Testis (tissue), 2 donors: ENCODE measurements around the gene TRMT112.

Source experiments
- POLR2A ChIP-seq: fragments of 450-650 bp; IDR thresholded peaks from one replicate; pipeline ENCODE4 v1.6.1; 2017; ENCODE audit warnings: antibody characterized with exemption, mild to moderate bottlenecking, moderate library complexity
- TF ChIP-seq, protein P1 (sequence below), 3 experiments: fragments of 450-650 bp in 2 of 3; fragments of 200-600 bp in 1 of 3; sonication (generic) in 1 of 3; IDR thresholded peaks; one replicate each; pipeline ENCODE4 v1.5.1; 2016 to 2019; ENCODE audit warnings: antibody characterized with exemption in 3 of 3, mild to moderate bottlenecking in 2 of 3, moderate library complexity in 1 of 3

DNA sequence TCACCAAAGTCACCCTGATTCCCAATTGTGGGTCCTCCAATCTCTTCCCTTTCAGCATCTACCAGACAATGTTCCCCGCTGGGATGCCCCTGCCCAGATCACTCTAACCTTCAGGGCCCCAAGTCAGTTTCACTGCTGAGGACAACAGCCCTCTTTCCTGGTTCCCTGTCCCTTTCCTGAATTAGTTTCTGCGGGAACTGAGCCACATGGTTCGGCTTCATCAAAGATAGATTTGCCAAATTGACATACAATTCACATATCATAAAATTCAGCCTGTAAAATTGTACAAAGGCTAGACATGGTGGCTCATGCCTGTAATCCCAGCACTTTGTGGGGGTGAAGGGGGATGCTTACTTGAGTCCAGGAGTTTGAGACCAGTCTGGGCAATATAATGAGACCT is 10.6 kb upstream of the TRMT112 start:
- TF ChIP-seq, protein P1, sequence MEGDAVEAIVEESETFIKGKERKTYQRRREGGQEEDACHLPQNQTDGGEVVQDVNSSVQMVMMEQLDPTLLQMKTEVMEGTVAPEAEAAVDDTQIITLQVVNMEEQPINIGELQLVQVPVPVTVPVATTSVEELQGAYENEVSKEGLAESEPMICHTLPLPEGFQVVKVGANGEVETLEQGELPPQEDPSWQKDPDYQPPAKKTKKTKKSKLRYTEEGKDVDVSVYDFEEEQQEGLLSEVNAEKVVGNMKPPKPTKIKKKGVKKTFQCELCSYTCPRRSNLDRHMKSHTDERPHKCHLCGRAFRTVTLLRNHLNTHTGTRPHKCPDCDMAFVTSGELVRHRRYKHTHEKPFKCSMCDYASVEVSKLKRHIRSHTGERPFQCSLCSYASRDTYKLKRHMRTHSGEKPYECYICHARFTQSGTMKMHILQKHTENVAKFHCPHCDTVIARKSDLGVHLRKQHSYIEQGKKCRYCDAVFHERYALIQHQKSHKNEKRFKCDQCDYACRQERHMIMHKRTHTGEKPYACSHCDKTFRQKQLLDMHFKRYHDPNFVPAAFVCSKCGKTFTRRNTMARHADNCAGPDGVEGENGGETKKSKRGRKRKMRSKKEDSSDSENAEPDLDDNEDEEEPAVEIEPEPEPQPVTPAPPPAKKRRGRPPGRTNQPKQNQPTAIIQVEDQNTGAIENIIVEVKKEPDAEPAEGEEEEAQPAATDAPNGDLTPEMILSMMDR (IDR thresholded peaks at IDR 0.05), result no peak
- no peak for TF ChIP-seq POLR2A
